Midbrain (tissue), 1 donor: ENCODE measurements around the gene GALNT15.

Experiments used
- DNase-seq: peaks from one replicate; lab custom pipeline; 2025; lab: John Stamatoyannopoulos, UW

The GALNT15 gene

GRCh38 chr3:16229681-16230080, 55.2 kb downstream of the GALNT15 start:
- no peak for DNase-seq

- DNase-seq = no peak
Measured at GRCh38 chr3:16231983-16232382, 57.5 kb downstream of the GALNT15 start.

DNA sequence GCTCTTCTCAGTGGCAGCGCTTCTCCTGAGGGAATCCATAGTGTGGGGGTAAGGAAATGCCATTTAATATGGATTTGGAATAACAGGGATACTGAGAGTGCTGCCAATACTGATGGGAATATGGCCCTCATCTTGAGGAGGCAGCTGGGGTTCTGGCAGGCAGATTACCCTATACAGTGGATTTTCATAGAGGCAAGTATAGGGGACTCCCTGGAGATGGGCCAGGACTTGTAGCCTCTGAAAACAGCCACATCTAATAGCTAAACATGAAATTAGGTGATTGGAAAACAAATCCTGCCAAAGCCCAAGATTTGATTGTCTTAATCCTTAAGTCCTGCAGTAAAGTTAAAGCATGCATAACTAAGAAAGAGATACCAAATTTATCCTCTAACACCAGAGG, 59.3 kb downstream of the GALNT15 start:
- no peak for DNase-seq

DNA sequence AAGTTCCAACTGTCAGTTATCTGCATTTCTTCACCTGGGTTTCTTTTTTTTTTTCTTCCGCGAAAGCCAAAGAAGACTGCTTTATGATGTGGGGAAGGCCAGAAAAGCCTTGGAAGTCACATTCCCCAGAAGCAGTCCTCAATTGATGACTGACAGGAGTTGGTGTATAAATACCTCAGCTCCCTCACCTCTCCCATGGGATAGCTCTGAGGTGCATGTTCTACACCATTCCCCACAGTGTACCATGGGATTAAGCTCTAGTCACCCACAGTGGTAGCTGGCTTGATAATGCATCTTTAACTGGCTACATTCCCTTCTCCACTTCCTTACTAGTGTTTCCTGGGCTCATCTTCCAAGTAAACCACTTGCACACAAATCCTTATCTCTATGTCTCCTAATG, 59.8 kb downstream of the GALNT15 start:
- no peak for DNase-seq

DNA sequence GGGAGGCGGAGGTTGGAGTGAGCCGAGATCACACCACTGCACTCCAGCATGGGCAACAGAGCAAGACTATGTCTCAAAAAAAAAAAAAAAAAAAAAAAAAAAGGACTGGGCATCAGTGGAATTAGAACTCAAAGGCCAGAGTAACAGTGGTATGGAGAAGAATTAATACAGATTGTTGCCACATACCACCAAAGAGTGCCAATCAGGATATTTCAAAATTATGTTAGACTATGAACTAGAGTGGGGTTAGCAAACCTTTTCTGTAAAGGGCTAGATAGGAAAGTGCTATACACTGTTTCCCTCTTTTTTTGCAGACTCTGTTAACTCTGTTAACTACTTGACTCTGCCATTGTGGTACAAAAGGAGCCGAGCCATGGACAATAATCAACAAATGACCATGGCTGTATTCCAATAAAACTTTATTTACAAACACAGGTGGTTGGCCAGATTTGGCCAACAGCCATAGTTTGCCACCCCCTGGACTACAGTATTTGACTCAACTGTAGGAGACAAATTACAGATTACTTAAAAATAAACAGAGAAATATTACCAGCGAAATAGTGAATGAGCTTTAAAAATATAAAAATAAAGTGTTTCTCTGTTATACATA, 61.7 kb downstream of the GALNT15 start:
- DNase-seq = no peak

GRCh38 chr3:16236856-16237393, 62.4 kb downstream of the GALNT15 start:
- no peak for DNase-seq

DNA sequence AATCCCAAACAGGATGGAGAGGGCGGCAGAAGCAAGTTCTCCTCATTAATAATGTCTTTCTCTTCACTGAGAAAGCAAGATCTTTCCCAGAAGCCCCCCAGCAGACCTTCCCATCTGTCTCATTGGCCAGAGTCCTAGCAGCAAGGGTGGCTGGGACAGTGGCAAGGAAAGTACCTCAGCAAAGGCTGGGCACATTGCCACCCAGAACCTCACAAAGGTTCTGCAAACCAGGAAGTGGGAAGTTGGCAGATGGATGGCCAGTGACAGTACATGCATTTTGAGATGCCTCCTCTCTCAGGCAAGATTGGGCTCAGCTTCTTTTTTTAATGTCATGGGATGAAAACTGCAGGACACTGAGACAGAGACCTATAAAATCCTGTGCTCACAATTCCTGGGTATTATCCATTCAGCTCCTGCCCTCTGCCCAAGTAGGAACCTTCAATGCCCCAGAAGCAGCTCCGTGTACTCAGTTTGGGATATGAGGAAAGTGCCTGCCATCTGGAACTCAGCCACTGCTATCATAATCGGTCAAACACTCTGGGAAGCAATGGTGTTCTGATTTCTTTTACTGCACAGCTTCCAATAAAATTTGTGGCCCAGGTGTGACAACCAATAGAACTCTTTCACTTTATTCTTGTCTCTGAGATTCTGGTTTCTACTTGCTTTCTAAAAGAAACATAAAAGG, 64.7 kb downstream of the GALNT15 start:
- DNase-seq = no peak

DNA sequence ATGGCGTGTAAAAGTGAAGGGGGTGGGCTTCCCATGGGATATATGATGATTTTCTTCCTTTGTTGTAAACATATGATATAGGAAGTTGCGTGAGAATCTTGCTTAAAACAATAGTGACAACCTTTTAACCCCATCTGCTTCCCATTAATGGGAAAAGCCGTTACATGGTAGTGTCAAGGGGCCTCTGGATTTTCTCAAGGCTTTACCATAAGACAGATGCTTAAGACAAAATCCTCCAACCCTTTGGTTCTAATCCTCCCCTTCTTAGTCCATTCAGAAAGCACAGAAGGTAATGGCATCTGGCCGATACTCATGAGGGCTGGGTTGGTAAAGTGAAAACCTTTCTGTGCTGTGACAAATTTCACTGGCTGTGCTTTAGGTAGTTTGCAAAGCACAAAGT, 65.3 kb downstream of the GALNT15 start:
- DNase-seq = no peak

DNA sequence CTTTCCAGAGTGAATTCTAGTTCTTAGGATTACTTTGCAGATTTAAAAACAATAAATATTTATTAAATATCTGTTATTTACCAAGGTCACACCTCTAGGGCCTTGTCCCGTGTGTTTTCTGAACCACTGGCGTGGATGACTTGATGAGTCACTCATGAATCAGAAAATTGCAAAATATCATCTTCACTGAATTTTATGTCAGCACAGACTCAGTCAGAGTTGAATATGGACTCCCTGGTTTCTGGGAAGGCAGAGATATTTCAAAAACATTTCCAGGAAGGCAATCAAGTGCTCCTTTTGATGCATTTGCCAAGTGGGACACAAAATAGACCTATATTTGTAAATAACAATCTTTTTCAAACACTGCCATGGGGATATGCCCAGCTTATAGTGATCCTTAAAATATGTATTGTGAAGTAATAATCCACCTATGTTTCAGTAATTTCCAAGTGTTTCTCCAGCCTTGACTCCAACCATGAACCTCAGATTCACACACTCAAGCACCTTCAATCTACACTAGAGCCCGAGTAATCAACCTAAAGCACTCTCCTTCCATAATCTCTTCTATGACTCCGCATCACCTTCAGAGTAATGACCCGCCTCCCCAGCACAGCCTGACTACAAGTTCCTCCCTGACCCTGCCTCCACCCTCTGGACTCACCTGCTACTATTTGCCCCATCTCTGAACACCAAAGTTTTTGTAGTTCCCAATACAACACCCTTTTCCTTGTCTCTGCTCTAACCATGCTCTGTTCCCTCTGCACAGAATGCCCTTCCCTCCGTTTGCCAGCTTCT, 65.9 kb downstream of the GALNT15 start:
- DNase-seq = no peak

- DNase-seq = no peak
Measured at GRCh38 chr3:16241225-16241624, 66.7 kb downstream of the GALNT15 start.

- no peak for DNase-seq
Measured at GRCh38 chr3:16242177-16242576, 67.7 kb downstream of the GALNT15 start.

GRCh38 chr3:16243706-16244490, 69.4 kb downstream of the GALNT15 start:
- DNase-seq = no peak

GRCh38 chr3:16245609-16246008, 71.1 kb downstream of the GALNT15 start:
- DNase-seq = no peak

DNA sequence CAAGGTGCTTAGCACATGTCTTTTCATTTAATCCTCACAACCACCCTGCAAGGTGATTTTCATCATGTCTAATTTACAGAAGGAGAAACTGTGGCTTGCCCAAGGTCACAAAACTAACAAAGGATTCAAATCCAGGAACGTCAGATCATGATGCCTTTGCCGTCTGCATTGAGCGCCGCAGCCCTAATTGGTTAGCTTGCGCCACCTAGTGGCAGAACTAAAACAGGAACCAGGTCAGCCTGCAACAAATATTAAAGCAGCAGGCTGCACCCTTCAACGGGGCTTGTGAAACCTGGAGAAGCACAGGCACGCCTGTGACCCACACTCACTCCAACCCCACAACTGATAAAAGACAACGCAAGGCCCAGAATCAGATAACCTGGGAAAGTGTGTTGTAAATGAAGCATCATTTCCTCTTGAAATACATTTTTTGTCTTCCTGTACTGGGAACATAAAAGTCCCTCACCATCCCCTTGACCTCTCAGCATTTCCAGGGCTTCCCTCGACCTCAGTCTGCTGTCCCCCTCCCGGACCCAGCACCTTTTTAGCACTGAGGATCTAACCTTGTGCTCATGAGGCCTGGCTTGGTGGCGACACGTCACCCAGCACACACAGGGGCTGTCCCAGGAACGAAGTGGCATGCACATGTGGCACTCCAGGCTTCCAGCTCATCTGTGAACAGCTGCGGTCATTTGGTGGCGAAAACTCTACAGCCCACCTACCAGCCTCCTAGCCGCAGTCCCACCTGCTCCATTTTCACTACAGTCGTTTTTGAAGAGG, 73.0 kb downstream of the GALNT15 start:
- peak; percentile 89 for DNase-seq

- no peak for DNase-seq
Measured at GRCh38 chr3:16248556-16248955, 74.1 kb downstream of the GALNT15 start.

DNA sequence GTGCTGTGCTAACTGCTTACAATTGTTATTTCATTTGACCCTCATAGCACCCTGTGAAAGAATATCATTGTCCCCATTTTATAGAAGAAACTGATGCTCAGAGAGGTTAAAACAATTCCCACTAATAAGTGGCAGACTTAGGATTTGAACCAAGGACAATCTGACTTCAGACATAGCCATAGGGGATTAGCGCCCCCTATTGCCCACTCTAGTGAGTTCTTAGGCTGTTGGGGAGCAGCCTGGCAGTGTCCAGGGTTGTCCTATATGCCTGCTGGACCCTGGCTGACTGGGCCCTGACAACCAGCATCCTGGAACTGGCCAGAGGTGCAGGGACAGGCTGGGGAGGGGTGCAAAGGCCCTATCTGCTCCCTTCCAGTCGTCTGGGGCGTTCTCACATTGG, 74.9 kb downstream of the GALNT15 start:
- DNase-seq = no peak

DNA sequence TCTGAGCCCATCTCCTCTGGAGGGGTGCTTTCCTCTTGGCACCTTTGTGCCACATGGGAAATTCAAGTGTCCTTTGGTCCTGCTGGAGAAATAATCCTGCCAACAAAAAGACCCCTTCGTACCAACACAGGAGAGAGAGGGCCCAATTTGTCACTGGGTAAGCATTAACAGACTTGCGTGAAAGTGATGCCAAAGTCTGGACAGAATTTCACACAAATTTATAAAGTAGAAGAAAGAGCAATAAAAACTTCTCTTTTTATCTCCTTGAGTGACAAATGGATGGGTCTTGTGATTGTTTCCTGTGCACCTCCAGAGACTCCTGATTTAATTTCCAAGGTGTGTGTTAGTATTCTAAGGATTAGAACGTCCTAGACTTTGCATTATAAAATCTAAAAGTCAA, 75.4 kb downstream of the GALNT15 start:
- no peak for DNase-seq

- no peak for DNase-seq
Measured at GRCh38 chr3:16251316-16252085, 77.0 kb downstream of the GALNT15 start.

GRCh38 chr3:16252243-16252978, 77.9 kb downstream of the GALNT15 start:
- no peak for DNase-seq

GRCh38 chr3:16252988-16253387, 78.5 kb downstream of the GALNT15 start:
- no peak for DNase-seq
